HG03175 (cell line): ENCODE measurements around the gene USP48.
"Not testable (repeated sequence)": the region's sequence is repeated elsewhere in the genome, so short reads cannot be mapped to it uniquely, and the experiment has no call there.

Experiments
- ATAC-seq: cut with Tn5 transposase; IDR thresholded peaks from one replicate; pipeline ENCODE4 v1.9.1; 2021; ENCODE audit warnings: mild to moderate bottlenecking, moderate library complexity; ENCODE audit not compliant: unreplicated experiment

USP48 gene

DNA sequence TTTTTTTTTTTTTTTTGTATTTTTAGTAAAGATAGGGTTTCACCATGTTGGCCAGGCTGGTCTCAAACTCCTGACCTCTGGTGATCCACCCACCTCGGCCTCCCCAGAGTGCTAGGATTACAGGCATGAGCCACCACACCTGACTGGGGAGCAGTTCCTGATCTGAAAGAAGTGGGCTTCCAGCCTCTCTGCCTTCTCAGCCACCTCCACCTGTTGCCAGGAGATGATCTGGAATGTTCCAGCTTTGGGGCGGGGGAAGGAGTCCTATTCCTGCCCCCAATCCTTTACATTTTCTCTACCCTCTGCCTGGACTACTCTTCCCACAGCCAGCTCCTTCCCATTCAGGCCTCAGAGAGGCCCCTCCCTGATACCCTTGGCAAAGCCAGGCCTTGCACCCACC lies 141.9 kb downstream of the USP48 start:
- no peak for ATAC-seq

DNA sequence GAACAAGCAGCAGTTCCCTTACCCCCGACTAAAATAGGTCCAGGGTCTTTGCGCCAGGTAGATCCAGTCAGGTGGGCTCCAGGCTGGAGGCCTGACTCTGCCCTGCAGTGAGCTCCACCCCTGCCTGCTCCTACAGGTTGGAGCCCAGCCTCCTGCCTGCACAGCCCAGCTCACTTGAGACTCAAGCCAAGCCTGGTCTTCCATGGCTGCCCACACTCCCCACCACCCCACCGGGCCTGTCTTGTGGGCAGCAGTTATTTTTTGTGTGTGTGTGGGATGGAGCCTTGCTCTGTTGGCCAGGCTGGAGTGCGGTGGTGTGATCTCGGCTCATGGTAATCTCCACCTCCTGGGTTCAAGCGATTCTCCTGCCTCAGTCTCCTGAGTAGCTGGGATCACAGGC lies 142.3 kb downstream of the USP48 start:
- no peak for ATAC-seq

DNA sequence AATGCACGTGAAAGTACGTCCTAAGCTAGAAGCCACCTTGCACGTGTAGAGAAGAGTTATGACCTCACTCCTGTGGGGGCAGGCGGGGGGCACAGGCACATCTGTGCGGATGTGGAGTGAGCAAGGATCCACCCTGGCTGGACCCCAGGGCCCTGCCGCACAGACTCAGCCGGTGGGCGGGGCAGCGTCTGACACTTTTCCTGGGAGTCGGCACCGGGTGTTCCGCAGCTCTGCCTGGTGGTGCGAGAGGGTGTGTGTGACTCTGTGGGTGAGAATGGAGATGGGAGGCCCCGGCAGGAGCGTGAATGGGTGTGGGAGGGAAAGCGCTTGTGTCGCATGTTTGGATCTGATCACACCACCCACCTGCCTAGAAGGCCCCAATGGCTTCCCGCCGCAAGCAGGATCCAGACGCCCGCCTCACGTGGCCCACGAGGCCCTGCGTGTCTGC lies 143.3 kb downstream of the USP48 start:
- ATAC-seq, result no peak

DNA sequence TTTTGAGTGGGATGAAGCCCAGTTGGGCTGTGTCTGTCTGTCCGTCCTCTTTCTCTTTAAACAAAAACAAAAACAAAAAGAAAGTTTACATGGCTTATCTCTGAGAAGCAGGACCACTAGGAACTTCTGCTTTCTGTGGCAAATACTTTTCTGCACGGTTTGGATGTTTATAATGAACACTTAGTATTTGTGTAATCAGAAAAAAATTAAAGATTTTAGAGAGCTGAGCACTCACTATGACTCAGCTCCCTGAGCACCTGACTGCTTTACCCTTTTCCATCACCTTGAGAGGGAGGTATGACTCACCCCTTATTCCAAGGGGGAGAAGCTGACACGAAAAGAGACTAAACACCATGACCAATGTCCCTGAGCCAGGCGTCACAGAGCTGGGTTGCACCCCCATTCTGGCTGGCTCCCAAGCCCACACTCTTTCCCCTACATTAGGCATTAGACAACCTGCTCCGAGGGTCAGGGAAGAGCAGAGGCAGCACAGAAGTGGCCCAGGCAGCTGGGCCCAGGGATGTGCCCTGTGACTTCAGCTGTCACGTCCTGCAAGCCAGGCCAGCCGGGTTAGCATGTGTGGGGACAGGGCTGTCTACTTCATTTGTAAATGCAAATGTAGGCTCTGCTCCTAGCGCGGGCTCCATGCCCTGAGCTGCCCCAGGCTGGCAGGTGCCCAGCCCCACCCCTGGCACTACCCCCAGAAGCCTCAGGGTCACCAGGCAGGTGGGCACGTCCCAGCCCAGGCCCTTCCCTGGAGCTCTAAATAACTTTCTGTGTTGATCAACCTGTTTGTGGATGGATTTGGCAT lies 144.2 kb downstream of the USP48 start:
- ATAC-seq, result no peak

DNA sequence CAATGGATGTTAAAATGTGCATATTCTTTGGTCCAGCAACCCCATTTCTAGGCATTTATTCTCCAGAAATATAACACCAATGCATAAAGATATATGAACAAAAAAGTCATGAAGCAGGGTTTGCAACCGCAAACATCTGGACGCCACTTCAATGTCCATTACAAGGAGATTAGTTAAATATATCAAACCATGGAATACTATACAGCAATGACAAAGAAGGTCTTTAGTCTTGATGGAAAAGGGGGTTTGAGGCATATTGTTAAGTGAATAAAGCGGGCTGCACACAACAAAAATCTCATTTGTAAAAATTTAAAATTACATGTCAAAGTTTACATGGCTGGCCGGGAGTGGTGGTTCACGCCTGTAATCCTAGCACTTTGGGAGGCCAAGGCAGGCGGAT lies 145.4 kb downstream of the USP48 start:
- ATAC-seq, result no peak

DNA sequence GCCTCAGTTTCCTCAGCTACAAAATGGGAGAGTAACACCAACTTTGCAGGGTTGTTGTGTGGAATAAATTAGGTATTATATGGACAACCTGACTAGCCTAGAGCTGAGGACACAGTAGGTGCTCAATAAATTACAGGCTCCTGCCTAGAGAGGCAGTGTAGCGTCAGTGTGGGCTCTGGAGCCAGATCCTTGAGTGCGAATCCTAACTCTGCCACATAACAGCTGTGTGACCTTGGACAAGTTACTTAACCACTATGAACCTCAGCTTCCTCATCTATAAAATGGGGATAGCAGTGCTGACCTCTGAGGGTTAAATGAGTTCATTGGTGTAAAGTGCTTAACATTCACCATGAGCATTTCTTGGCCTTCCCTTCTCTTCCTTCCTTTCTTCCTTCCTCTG lies 146.9 kb downstream of the USP48 start:
- no peak for ATAC-seq

DNA sequence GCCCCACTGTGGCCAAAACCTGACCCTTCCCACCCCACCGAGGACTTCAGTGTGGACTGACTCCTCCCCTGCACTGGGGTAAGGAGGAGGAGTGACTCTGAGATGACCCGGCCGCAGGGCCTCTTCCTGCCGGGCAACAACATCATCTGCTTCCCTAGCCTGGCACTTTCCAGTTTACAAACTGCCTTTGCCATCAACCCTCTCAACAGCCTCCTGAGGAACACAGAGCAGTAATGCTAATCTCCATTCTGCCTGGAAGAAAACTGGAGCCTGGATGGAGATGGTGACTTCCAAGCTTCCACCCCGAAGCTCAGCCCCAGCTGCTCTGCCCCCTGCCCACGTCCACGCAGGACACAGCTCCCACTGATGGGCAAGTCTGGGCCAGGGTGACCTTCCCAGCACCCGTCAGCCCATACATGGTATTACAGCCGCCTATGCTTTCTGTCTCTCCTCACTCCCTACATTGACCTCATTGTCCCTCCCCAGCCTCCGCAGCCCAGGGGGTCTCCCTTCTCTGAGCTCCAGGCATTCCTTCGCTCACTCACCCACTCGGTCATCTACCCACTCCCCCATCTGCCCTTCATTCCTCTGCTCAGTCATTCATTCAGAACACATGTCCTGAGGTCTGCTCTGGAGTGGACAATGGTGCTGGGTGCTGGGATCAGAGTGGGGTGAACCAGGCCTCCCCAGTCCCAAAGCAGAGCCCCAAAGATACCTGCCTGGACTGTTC lies 148.0 kb downstream of the USP48 start:
- ATAC-seq, result no peak

DNA sequence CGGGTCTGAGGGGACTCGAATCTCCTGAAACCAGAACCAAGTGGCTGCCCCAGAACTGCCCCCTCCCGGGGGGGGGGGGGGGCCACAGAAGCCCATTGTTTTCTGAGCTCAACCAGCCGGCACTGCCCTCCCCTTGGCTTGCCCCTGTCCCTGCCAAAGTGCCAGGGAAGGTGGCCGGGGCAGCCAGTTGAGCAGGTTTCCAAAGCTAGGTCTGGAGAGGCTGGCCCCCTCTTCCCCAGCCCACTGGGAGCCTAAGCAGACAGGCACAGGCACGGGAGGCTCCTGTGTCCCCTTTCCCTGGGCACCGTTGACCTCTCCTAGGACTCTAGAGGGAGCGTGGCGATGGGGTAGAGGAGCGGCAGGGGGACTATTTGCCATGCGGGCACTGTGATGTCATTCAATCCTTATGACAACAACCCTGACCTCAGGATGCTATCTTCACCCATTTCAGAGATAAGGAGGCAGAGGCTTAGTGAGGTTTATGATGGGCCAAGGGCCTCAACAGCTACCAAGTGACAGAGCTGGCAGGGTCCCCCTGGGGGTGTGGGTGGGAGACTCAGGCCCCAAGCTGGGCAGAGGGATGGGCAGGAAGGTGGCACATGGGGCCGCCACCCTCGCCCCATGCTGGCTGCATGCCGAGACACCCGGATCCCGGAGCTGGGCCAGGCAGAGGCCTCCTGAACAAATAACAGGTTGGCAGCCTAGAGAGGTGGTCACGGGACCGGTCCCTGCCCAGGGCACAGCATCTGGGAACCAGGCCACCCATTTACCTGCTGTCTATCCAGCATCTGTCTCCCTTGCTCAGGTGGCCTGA lies 148.8 kb downstream of the USP48 start:
- ATAC-seq, result no peak

DNA sequence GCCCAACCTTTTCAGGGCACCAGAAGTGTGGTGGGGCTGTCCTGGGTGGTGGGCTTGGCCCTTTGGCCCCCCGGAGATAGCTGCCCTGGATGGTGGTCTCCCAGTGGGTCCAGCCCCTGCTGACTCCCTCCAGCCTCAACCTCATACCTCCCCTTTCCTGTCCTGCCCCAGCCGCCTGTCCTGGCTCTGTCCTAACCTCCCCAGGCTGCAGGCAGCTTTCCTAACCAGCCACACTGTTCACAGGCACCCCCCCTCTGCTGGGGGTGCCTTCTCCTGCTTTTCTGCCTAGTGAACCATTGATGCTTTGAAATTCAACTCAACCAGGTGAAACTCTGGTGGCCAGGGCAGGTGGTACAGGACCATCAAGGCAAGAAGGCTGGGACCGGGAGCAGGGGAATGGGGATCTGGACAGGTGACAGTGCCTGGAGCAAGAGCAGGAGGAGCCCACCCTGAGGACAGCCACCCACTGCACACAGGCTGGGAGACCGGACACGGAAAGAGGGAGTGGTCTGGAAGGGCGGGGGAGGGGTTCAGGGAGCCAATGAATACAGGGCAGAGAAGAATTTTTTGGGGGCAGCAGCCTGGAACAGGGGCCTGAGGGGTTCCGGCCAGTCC lies 149.7 kb downstream of the USP48 start:
- no peak for ATAC-seq

DNA sequence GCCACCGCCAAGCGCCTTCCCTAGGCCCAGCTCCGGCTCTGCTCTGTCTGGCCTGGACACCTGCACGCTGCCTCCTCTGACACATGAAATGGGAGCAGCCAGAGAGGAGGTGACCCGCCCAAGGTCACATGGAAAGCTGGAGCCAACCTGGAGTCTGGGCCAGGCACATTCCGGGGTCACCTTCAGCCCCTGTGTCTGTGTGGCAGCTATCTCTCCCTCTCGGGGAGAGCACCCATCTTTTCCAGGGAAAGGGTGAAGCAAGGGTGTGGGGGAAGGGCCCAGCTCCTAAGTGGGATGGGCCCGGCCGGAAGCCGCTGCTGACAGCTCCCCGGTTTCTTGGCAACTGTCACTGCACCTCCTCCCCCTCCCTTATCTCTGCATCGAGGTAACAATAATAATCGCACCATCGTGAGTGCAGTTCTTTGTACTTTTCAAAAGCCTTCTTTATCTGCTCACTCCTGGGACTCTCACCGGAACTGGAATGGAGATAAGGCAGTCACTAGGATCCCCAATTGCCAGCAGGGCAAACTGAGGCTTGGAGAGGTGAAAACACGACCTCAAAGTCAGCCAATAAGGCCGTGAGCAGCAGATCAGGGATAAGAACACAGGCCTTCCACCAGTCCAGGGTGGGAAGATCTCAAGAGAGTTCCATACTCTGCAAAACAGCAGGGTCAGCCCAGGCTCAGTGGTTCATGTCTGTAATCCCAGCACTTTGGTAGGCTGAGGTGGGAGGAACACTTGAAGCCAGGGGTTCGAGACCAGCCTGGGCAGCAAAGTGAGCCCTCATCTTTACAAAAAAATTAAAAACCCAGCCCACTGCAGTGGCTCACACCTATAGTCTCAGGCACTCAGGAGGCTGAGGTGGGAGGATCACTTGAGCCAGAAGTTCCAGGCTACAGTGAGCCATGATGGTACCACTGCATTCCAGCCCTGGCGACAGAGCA lies 150.7 kb downstream of the USP48 start:
- no peak for ATAC-seq

DNA sequence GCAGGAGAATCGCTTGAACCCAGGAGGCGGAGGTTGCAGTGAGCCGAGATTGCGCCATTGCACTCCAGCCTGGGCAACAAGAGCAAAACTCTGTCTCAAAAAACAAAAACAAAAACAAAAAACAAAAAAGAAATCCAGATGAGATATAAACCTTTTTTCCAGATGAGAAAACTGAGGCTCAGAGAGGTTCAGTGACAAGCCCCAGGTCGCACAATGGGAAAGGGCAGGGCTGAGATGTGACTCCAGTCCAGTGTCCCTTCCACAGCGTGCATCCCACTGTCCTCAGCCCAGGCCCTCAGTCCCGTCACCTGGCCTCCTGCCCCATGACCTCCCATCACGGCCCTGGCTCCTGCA lies 151.4 kb downstream of the USP48 start:
- ATAC-seq, result not testable (repeated sequence)

DNA sequence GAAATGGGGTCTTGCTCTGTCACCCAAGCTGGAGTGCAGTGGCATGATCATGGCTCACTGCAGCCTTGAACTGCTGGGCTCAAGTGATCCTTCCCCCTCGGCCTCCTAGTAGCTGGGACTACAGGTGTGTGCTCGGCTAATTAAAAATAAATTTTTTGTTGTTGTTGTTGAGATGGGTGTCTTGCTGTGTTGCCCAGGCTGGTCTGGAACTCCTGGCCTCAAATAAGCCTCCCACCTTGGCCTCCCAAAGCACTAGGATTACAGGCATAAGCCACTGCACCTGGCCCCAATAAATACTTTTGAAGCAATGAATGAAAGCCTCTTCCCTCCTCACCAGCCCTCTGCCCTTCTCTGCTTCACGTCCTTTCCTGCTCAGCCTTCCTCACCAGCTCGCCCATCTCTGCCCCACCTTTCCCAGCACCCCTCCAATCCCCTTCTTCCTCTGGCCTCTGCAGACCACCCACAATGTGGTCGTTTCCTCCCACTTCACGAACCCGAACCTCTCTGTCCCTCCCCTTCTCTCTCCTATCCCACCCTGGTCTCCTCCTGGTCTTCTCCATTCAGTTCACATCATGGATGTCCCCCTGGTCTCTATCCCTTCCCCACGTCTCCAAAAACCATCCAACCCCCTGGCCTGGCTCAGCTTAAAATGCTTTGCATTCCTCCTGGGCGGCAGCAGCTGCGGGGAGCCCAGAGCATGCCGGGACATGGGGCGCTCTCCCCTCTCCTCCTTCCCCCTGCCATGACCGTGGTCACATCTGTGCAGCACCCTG lies 152.2 kb downstream of the USP48 start:
- no peak for ATAC-seq

DNA sequence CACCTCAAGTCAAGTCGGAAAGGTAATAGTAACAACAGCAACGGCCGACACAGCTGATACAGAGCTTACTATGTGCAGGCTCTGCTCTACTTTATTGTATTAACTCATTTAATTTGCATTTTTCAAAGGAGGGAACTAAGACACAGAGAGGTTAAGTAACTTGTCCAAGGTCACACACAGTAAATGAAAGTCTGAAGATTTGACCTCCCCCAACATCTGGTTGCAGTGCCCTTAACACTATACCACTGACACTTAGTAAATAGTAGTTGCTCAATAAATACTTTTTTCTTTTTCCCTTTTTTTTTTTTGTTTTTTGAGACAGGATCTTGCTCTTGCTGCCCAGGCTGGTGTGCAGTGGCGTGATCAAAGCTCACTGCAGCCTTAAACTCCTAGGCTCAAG lies 153.0 kb downstream of the USP48 start:
- no peak for ATAC-seq

DNA sequence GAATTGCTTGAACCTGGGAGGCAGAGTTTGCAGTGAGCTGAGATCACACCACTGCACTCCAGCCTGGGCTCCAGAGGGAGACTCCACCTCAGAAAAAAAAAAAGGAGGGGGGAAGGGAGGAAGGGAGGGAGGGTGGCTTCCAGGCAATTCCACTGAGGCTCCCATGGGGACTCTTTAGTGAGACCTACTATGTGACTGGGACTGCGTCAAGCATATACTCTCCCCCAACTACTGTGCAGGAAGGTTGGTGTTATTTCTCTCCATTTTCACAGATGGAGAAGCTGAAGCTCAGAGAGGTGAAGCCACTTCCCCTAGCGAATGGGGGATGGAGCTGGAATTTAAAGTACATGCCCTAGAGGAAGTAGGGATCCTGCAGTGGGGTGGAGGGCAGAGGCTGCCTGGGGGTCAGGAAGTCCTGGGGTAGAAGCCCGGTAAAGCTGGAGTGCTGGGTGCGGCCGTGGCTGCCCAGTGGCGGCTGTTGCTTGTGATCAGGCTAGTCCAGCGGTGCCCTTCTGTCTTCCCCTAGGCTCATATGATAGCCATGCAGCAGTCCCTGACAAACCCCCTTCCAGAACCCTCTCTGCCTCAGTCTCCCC lies 154.1 kb downstream of the USP48 start:
- ATAC-seq, result no peak
